Esophagus squamous epithelium (tissue), 4 donors: ENCODE measurements around the gene MYO7B.

ENCODE experiments used
- CTCF ChIP-seq, 6 experiments: fragments of 450-650 bp in 4 of 6; fragments of 200-600 bp in 2 of 6; sonication (generic) in 2 of 6; IDR thresholded peaks; one replicate each; pipeline ENCODE4 v1.5.1; 2016 to 2019; ENCODE audit warnings: antibody characterized with exemption in 6 of 6, mild to moderate bottlenecking in 4 of 6, moderate library complexity in 4 of 6
- POLR2A ChIP-seq, 4 donors: fragments of 450-650 bp; IDR thresholded peaks; one replicate each; pipeline ENCODE4 v1.6.1; 2017; ENCODE audit warnings: antibody characterized with exemption in 4 of 4, mild to moderate bottlenecking in 4 of 4, moderate library complexity in 3 of 4

GRCh38 chr2:127644066-127645025 lies 108.9 kb downstream of the MYO7B start:
- TF ChIP-seq CTCF (IDR thresholded peaks at IDR 0.05), result no peak
- no peak for TF ChIP-seq POLR2A (IDR thresholded peaks at IDR 0.05)
